IMR-90 (cell line): ENCODE results near the gene ST8SIA6. TPM values are rescaled to one million over a fixed set of nuclear protein-coding genes. Genes with fewer than 3 reads are reported as not detected.

ENCODE experiments used
- ATAC-seq: fragments of 200-7000 bp; cut with Tn5 transposase; 2 replicates; pipeline ENCODE4 v1.9.1; 2020; ENCODE audit warnings: low read depth, mild to moderate bottlenecking, moderate library complexity
- BruUV-seq: library from RNA; stranded (reverse); fragments of 400-500 nt; replicated peaks from 2 replicates; lab custom pipeline; 2021; lab: Mats Ljungman, UMichigan
- CTCF ChIA-PET: fragments of 300-600 bp; formaldehyde crosslinking; extraction: SDS; loops from one replicate; lab custom pipeline; 2021; ENCODE audit warnings: antibody characterized with exemption; lab: Yijun Ruan, JAX
- POLR2A ChIA-PET: fragments of 300-600 bp; sonication (Branson Sonifier 250); formaldehyde crosslinking; loops from one replicate; lab custom pipeline; 2022; ENCODE audit warnings: antibody characterized with exemption; ENCODE audit not compliant: unreplicated experiment; lab: Charles Lee
- DNase-seq: peaks from one replicate; pipeline ENCODE4 v3.0.0; 2013
- H2AFZ ChIP-seq: replicated peaks from 2 replicates; pipeline ENCODE3; 2013; ENCODE audit warnings: low read length, mild to moderate bottlenecking; ENCODE audit not compliant: poor library complexity
- H2AK5ac ChIP-seq: 2 replicates; pipeline ENCODE4 v1.6.1; 2013; ENCODE audit warnings: low read depth, low read length, inconsistent platforms
- H2AK9ac ChIP-seq: replicated peaks from 2 replicates; pipeline ENCODE3; 2013; ENCODE audit warnings: mild to moderate bottlenecking, low read depth, low read length, moderate library complexity; ENCODE audit not compliant: poor library complexity
- H2BK120ac ChIP-seq: 2 replicates; pipeline ENCODE4 v1.6.1; 2013; ENCODE audit warnings: low read depth, low read length, inconsistent platforms
- H2BK15ac ChIP-seq: 3 replicates; pipeline ENCODE4 v1.6.1; 2013; ENCODE audit warnings: low read depth, low read length, inconsistent platforms
- H2BK20ac ChIP-seq: 2 replicates; pipeline ENCODE4 v1.6.1; 2013; ENCODE audit warnings: low read depth, mild to moderate bottlenecking, inconsistent platforms, low read length, moderate library complexity
- H2BK5ac ChIP-seq: 2 replicates; pipeline ENCODE4 v1.6.1; 2013; ENCODE audit warnings: mild to moderate bottlenecking, low read depth, low read length, inconsistent platforms; ENCODE audit not compliant: poor library complexity, severe bottlenecking
- H3K14ac ChIP-seq: replicated peaks from 2 replicates; pipeline ENCODE4 v1.6.1; 2013; ENCODE audit warnings: low read depth, low read length, inconsistent platforms
- H3K18ac ChIP-seq: 2 replicates; pipeline ENCODE4 v1.6.1; 2013; ENCODE audit warnings: low read depth, low read length, control low read depth
- H3K23ac ChIP-seq: 2 replicates; pipeline ENCODE4 v1.6.1; 2013; ENCODE audit warnings: low read depth, low read length, inconsistent platforms
- H3K27ac ChIP-seq: 2 replicates; pipeline ENCODE4 v1.5.1; 2013; ENCODE audit warnings: mild to moderate bottlenecking, control low read depth, low read length; ENCODE audit not compliant: insufficient read depth
- H3K27me3 ChIP-seq: 2 replicates; pipeline ENCODE4 v1.6.1; 2013; ENCODE audit warnings: low read length; ENCODE audit not compliant: control insufficient read depth, insufficient read depth
- H3K36me3 ChIP-seq: 2 replicates; pipeline ENCODE4 v1.6.1; 2013; ENCODE audit warnings: low read length, mixed read lengths; ENCODE audit not compliant: control insufficient read depth, insufficient read depth
- H3K4ac ChIP-seq: 2 replicates; pipeline ENCODE4 v1.6.1; 2013; ENCODE audit warnings: low read depth, low read length, inconsistent platforms
- H3K4me1 ChIP-seq: 2 replicates; pipeline ENCODE4 v1.6.1; 2013; ENCODE audit warnings: low read length, mixed read lengths; ENCODE audit not compliant: control insufficient read depth, insufficient read depth
- H3K4me2 ChIP-seq: 2 replicates; pipeline ENCODE4 v1.6.1; 2013; ENCODE audit warnings: low read depth, mild to moderate bottlenecking, control low read depth, low read length, moderate library complexity
- H3K4me3 ChIP-seq: 2 replicates; pipeline ENCODE4 v1.5.1; 2013; ENCODE audit warnings: low read depth, mild to moderate bottlenecking, control low read depth, low read length, moderate library complexity; ENCODE audit not compliant: insufficient read depth
- H3K56ac ChIP-seq: 2 replicates; pipeline ENCODE4 v1.6.1; 2013; ENCODE audit warnings: low read length, inconsistent platforms; ENCODE audit not compliant: insufficient read depth; ENCODE audit errors: extremely low read depth
- H3K79me1 ChIP-seq, 2 experiments: 2 replicates each; pipeline ENCODE4 v1.6.1; 2013; ENCODE audit warnings: low read length in 2 of 2, inconsistent platforms in 1 of 2, low read depth in 1 of 2
- H3K9ac ChIP-seq: 2 replicates; pipeline ENCODE4 v1.6.1; 2013; ENCODE audit warnings: low read depth, low read length, control low read depth
- H3K9me1 ChIP-seq: 2 replicates; pipeline ENCODE4 v1.6.1; 2013; ENCODE audit warnings: low read length, inconsistent platforms; ENCODE audit not compliant: insufficient read depth
- H3K9me3 ChIP-seq: 2 replicates; pipeline ENCODE4 v1.6.1; 2013; ENCODE audit warnings: low read length; ENCODE audit not compliant: control insufficient read depth, insufficient read depth
- H4K20me1 ChIP-seq: 2 replicates; pipeline ENCODE4 v1.6.1; 2013; ENCODE audit warnings: low read length, inconsistent platforms; ENCODE audit not compliant: insufficient read depth
- H4K5ac ChIP-seq: 2 replicates; pipeline ENCODE4 v1.6.1; 2013; ENCODE audit warnings: mild to moderate bottlenecking, low read depth, low read length, control low read depth
- H4K8ac ChIP-seq, 2 experiments: 2 replicates each; pipeline ENCODE4 v1.6.1; 2013; ENCODE audit warnings: low read depth in 2 of 2, low read length in 2 of 2, control low read depth in 1 of 2, inconsistent platforms in 1 of 2
- H4K91ac ChIP-seq: 2 replicates; pipeline ENCODE4 v1.6.1; 2013; ENCODE audit warnings: low read depth, low read length, inconsistent platforms; ENCODE audit not compliant: insufficient read depth
- BHLHE40 ChIP-seq: fragments of 150-350 bp; IDR thresholded peaks from 2 replicates; pipeline ENCODE4 v1.6.1; 2016; ENCODE audit warnings: mild to moderate bottlenecking, low read depth, low read length
- CEBPB ChIP-seq: IDR thresholded peaks from 2 replicates; pipeline ENCODE4 v1.6.1; 2012; ENCODE audit warnings: low read depth, low read length, improper control_type of control experiment
- CHD1 ChIP-seq: IDR thresholded peaks from 2 replicates; pipeline ENCODE4 v1.6.1; 2012; ENCODE audit warnings: low read depth, low read length, improper control_type of control experiment
- FOS ChIP-seq: fragments of 150-350 bp; IDR thresholded peaks from 2 replicates; pipeline ENCODE4 v1.6.1; 2016; ENCODE audit warnings: low read depth, low read length
- MAFK ChIP-seq: IDR thresholded peaks from 2 replicates; pipeline ENCODE4 v1.6.1; 2012; ENCODE audit warnings: low read depth, low read length, improper control_type of control experiment
- MAZ ChIP-seq: IDR thresholded peaks from 2 replicates; pipeline ENCODE4 v1.6.1; 2012; ENCODE audit warnings: low read depth, mild to moderate bottlenecking, low read length, improper control_type of control experiment, moderate library complexity, borderline replicate concordance
- MXI1 ChIP-seq: IDR thresholded peaks from 2 replicates; pipeline ENCODE4 v1.6.1; 2012; ENCODE audit warnings: low read depth, mild to moderate bottlenecking, low read length, moderate library complexity, borderline replicate concordance
- NFE2L2 ChIP-seq: fragments of 150-350 bp; IDR thresholded peaks from 2 replicates; pipeline ENCODE4 v1.6.1; 2016; ENCODE audit warnings: low read depth, mild to moderate bottlenecking, low read length
- POLR2A ChIP-seq: IDR thresholded peaks from 2 replicates; pipeline ENCODE4 v1.6.1; 2012; ENCODE audit warnings: mild to moderate bottlenecking, low read depth, low read length
- RAD21 ChIP-seq: IDR thresholded peaks from 2 replicates; pipeline ENCODE4 v1.6.1; 2012; ENCODE audit warnings: low read length, improper control_type of control experiment
- RCOR1 ChIP-seq: IDR thresholded peaks from 2 replicates; pipeline ENCODE4 v1.6.1; 2012; ENCODE audit warnings: mild to moderate bottlenecking, low read length, improper control_type of control experiment; ENCODE audit not compliant: insufficient replicate concordance
- RFX5 ChIP-seq: IDR thresholded peaks from 2 replicates; pipeline ENCODE4 v1.8.0; 2012; ENCODE audit warnings: low read depth, mild to moderate bottlenecking, low read length, moderate library complexity
- SMC3 ChIP-seq: fragments of 150-350 bp; IDR thresholded peaks from 2 replicates; pipeline ENCODE4 v1.6.1; 2016; ENCODE audit warnings: low read depth, mild to moderate bottlenecking, antibody characterized with exemption, low read length, moderate library complexity
- WGBS, 2 experiments: methylation state at CpG; one replicate each; pipeline versions ENCODE4 v1.1.5 to v1.1.7; 2013; ENCODE audit warnings: missing lambda C conversion rate in 2 of 2; ENCODE audit not compliant: insufficient read length in 1 of 2; ENCODE audit errors: extremely low coverage in 2 of 2; 5-methylcytosine and 5-hydroxymethylcytosine counted together
- dilution Hi-C: fragments of 300-500 bp; cut with HindIII; formaldehyde crosslinking; loops from one replicate; pipeline ENCODE4 v1.14.3; 2018; ENCODE audit warnings: low sequenced_read_pairs; ENCODE audit not compliant: unreplicated experiment
- in situ Hi-C: fragments of 300-500 bp; cut with MboI; formaldehyde crosslinking; loops from 3 replicates; pipeline ENCODE4 v1.14.3; 2019; ENCODE audit warnings: low sequenced_read_pairs, inconsistent platforms, mixed read lengths
- intact Hi-C: fragments of 100-400 bp; cut with micrococcal nuclease; formaldehyde crosslinking; loops from 2 replicates; pipeline ENCODE4 v1.10.0; 2022
- polyA plus RNA-seq, 3 experiments: library from polyadenylated mRNA; depleted of rRNA; stranded (reverse); fragments of >200 nt; gene quantifications; 2 replicates each; pipeline ENCODE4 v1.2.3, GENCODE V29; 2012; ENCODE audit warnings: low replicate concordance in 1 of 3
- total RNA-seq: library from RNA; depleted of rRNA; stranded (reverse); fragments of >200 nt; gene quantifications from 2 replicates; pipeline ENCODE4 v1.2.3, GENCODE V29; 2012
- TF ChIP-seq, protein P1 (sequence below): conservative IDR thresholded peaks from 2 replicates; pipeline ENCODE4 v1.5.1; 2012; ENCODE audit warnings: mild to moderate bottlenecking, low read depth, low read length, improper control_type of control experiment
- TF ChIP-seq, protein P2 (sequence below): fragments of 150-350 bp; IDR thresholded peaks from 2 replicates; pipeline ENCODE4 v1.6.1; 2016; ENCODE audit warnings: low read depth, mild to moderate bottlenecking, low read length, moderate library complexity, borderline replicate concordance
- TF ChIP-seq, protein P3 (sequence below): fragments of 150-350 bp; IDR thresholded peaks from 2 replicates; pipeline ENCODE4 v1.6.1; 2017; ENCODE audit warnings: mild to moderate bottlenecking, antibody characterized with exemption, low read length, low read depth

The ST8SIA6 gene
- total and polyA plus RNA-seq, 2 of the 4 experiments (the other 2 are of a cell fraction), result 0.10 to 0.18 TPM

DNA sequence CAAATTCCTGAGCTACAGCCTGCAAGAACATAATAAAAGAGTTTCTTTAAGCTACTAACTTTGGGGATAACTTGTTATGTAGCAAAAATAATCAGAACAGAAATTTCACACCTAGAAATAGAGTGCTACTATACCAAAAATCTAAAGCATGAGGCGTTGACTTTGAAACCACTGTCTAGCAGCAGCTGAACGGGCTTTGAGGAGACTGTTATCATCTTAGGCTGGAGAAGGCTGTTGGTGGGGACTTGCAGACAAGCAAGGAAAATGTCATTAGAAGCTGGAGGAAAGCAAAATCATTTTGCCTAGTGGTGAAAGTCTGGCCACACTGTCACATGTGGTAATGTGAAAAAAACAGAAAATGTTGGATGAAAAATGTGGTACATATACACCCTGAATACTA is 48.4 kb upstream of the ST8SIA6 start:
- in situ Hi-C loops, result no loop called here
- DNase-seq, result no peak
- H3K4me1 ChIP-seq, result peaks cover 7% of the 10 kb centered on the region
- ChIA-PET CTCF (no interaction called here), POLR2A (no interaction called here)
- dilution Hi-C loops, result no loop called here
- no peaks in the 10 kb centered on the region for H4K20me1 ChIP-seq
- H4K8ac ChIP-seq, result peak overlapping the region in 1 of 2 experiments; percentile 17; a peak in 1 of 4 replicates
- H2BK120ac ChIP-seq, result peak overlapping the region; percentile 2; the same call in 1 of the 2 replicates
- H3K27me3 ChIP-seq, result no peaks in the 10 kb centered on the region
- BruUV-seq, result no TSS peak
- peak overlapping the region; percentile 74 for H2BK20ac ChIP-seq
- no peak overlapping the region for H4K91ac ChIP-seq
- peak overlapping the region; percentile 53; the same call in 1 of the 2 replicates for H2AK5ac ChIP-seq
- no peak overlapping the region for H3K23ac ChIP-seq
- no peak overlapping the region for H3K4me2 ChIP-seq
- H2BK5ac ChIP-seq, result no peak overlapping the region
- H3K9ac ChIP-seq, result no peak overlapping the region
- no peak overlapping the region for H2AK9ac ChIP-seq
- ATAC-seq, result no peak
- H3K79me1 ChIP-seq, result no peaks in the 10 kb centered on the region
- H4K5ac ChIP-seq, result no peak overlapping the region
- H2AFZ ChIP-seq, result no peak overlapping the region
- 0 out of 2 replicates have a peak, but pooled peaks cover 8% of the 10 kb centered on the region for H3K9me1 ChIP-seq
- no peaks in the 10 kb centered on the region for H3K36me3 ChIP-seq
- peak overlapping the region; percentile 71; the same call in 1 of the 3 replicates for H2BK15ac ChIP-seq
- H3K27ac ChIP-seq, result no peak overlapping the region
- H3K4ac ChIP-seq, result peak overlapping the region; percentile 40; the same call in 1 of the 2 replicates
- H3K14ac ChIP-seq, result no peak overlapping the region
- H3K18ac ChIP-seq, result no peak overlapping the region
- no CpG with 5 or more reads among the region's 2 CpGs for WGBS, 2 experiments
- no peak for TF ChIP-seq CEBPB
- no peak for TF ChIP-seq RAD21
- TF ChIP-seq FOS, result no peak
- no peak for TF ChIP-seq RCOR1
- no peak for TF ChIP-seq BHLHE40
- TF ChIP-seq, protein P1, sequence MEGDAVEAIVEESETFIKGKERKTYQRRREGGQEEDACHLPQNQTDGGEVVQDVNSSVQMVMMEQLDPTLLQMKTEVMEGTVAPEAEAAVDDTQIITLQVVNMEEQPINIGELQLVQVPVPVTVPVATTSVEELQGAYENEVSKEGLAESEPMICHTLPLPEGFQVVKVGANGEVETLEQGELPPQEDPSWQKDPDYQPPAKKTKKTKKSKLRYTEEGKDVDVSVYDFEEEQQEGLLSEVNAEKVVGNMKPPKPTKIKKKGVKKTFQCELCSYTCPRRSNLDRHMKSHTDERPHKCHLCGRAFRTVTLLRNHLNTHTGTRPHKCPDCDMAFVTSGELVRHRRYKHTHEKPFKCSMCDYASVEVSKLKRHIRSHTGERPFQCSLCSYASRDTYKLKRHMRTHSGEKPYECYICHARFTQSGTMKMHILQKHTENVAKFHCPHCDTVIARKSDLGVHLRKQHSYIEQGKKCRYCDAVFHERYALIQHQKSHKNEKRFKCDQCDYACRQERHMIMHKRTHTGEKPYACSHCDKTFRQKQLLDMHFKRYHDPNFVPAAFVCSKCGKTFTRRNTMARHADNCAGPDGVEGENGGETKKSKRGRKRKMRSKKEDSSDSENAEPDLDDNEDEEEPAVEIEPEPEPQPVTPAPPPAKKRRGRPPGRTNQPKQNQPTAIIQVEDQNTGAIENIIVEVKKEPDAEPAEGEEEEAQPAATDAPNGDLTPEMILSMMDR, result no peak
- TF ChIP-seq, protein P2, sequence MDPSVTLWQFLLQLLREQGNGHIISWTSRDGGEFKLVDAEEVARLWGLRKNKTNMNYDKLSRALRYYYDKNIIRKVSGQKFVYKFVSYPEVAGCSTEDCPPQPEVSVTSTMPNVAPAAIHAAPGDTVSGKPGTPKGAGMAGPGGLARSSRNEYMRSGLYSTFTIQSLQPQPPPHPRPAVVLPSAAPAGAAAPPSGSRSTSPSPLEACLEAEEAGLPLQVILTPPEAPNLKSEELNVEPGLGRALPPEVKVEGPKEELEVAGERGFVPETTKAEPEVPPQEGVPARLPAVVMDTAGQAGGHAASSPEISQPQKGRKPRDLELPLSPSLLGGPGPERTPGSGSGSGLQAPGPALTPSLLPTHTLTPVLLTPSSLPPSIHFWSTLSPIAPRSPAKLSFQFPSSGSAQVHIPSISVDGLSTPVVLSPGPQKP, result no peak
- TF ChIP-seq CHD1, result no peak
- no peak for TF ChIP-seq SMC3
- TF ChIP-seq MAZ, result no peak
- no peak for TF ChIP-seq RFX5
- TF ChIP-seq, protein P3, sequence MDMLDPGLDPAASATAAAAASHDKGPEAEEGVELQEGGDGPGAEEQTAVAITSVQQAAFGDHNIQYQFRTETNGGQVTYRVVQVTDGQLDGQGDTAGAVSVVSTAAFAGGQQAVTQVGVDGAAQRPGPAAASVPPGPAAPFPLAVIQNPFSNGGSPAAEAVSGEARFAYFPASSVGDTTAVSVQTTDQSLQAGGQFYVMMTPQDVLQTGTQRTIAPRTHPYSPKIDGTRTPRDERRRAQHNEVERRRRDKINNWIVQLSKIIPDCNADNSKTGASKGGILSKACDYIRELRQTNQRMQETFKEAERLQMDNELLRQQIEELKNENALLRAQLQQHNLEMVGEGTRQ, result no peak
- no peak for TF ChIP-seq NFE2L2
- no peak for TF ChIP-seq MXI1
- no peak for TF ChIP-seq POLR2A
- no peak for TF ChIP-seq MAFK
- no peaks in the 10 kb centered on the region for H3K9me3 ChIP-seq
- H3K4me3 ChIP-seq, result no peak overlapping the region
- intact Hi-C loops, result no loop called here
- H3K56ac ChIP-seq, result no peak overlapping the region; the same call in 1 of the 2 replicates
